GM12874 (cell line): ENCODE measurements around the gene MKRN1.

ENCODE experiments used
- TF ChIP-seq, protein P1 (sequence below): IDR thresholded peaks from 2 replicates; pipeline ENCODE4 v1.5.1; 2011; ENCODE audit warnings: low read depth, mild to moderate bottlenecking, control low read depth, low read length, moderate library complexity; ENCODE audit not compliant: insufficient read depth

The MKRN1 gene

GRCh38 chr7:140421521-140421920, 57.8 kb downstream of the MKRN1 start:
- TF ChIP-seq, protein P1, sequence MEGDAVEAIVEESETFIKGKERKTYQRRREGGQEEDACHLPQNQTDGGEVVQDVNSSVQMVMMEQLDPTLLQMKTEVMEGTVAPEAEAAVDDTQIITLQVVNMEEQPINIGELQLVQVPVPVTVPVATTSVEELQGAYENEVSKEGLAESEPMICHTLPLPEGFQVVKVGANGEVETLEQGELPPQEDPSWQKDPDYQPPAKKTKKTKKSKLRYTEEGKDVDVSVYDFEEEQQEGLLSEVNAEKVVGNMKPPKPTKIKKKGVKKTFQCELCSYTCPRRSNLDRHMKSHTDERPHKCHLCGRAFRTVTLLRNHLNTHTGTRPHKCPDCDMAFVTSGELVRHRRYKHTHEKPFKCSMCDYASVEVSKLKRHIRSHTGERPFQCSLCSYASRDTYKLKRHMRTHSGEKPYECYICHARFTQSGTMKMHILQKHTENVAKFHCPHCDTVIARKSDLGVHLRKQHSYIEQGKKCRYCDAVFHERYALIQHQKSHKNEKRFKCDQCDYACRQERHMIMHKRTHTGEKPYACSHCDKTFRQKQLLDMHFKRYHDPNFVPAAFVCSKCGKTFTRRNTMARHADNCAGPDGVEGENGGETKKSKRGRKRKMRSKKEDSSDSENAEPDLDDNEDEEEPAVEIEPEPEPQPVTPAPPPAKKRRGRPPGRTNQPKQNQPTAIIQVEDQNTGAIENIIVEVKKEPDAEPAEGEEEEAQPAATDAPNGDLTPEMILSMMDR: no peak

DNA sequence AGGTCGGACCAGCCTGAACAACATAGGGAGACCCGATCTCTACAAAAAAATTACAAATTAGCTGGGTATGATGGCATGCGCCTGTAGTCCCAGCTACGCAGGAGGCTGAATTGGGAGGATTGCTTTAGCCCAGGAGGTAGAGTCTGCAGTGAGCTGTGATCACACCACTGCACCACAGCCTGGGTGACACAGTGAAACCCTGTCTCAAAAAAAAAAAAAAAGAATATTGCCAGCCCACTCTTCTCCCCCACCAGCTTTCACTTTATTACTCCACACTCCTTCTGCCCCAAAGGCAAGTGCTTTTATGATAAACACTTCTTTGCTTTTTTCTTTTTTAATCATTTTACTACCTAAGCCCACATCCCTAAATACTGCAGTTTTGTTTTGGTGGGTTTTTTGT, 60.7 kb downstream of the MKRN1 start:
- TF ChIP-seq, protein P1: no peak

- TF ChIP-seq, protein P1: no peak
Observed at GRCh38 chr7:140417456-140418155, 61.7 kb downstream of the MKRN1 start.

- TF ChIP-seq, protein P1: no peak
Observed at GRCh38 chr7:140416560-140416959, 62.7 kb downstream of the MKRN1 start.

GRCh38 chr7:140415361-140415760, 63.9 kb downstream of the MKRN1 start:
- TF ChIP-seq, protein P1: no peak

GRCh38 chr7:140404565-140405065, 74.7 kb downstream of the MKRN1 start:
- TF ChIP-seq, protein P1: no peak

GRCh38 chr7:140403878-140404564, 75.3 kb downstream of the MKRN1 start, which contains the start of gene RAB19:
Gene RAB19 (plus strand): TSS chr7:140404058. CDS start chr7:140407647, 3,589 bp downstream.
- TF ChIP-seq, protein P1: no peak
